ENCODE measurements around the gene DDA1. TPM values are rescaled to one million over a fixed set of nuclear protein-coding genes. Genes with fewer than 3 reads are reported as not detected.
A peak's percentile ranks its signal among the peaks of the same experiment; 100 is the strongest.

DDA1 gene
- 10 to 100 TPM in 1 of 2 donors, 1 to 10 TPM in 1; 9.6 to 18.6 TPM for total RNA-seq

GRCh38 chr19:17309198-17309964, at the start of gene DDA1:
DDA1 (plus strand) TSS chr19:17309563; CDS start chr19:17309655, 92 bp downstream.
- peak within 1 kb of the TSS; percentile 52 to 69 for H3K27ac ChIP-seq
- H3K4me3 ChIP-seq, result peak within 1 kb of the TSS; percentile 77 to 88
- under 1% methylated on average over 46 of the region's 46 CpGs for WGBS
- peak; percentile 71 for TF ChIP-seq POLR2A (IDR thresholded peaks at IDR 0.05)
- TF ChIP-seq CTCF (IDR thresholded peaks at IDR 0.05), result peak in 1 of 4 experiments; percentile 32
- TF ChIP-seq POLR2AphosphoS5 (IDR thresholded peaks at IDR 0.05), result peak; percentile 99
- H3K27me3 ChIP-seq (replicated peaks; ENCODE audit: insufficient read depth), result no peaks in the 10 kb centered on the region
- DNase-seq (ENCODE audit: low spot score), result peak; percentile 100
- no peaks in the 10 kb centered on the region for H3K36me3 ChIP-seq
- H3K4me1 ChIP-seq (replicated peaks), result peaks cover 11% of the 10 kb centered on the region
- no peaks in the 10 kb centered on the region for H3K9me3 ChIP-seq
- intact Hi-C loops (cut with DNase I), result no loop called here

GRCh38 chr19:17259934-17260333, 49.4 kb upstream of the DDA1 start:
- no peaks in the 10 kb centered on the region for H3K4me1 ChIP-seq (replicated peaks)

GRCh38 chr19:17260842-17261325, 48.5 kb upstream of the DDA1 start:
- peak; percentile 67 for DNase-seq (ENCODE audit: low spot score)
- TF ChIP-seq POLR2A (IDR thresholded peaks at IDR 0.05), result no peak
- TF ChIP-seq CTCF (IDR thresholded peaks at IDR 0.05), result peak; percentile 75 to 85 (median 81)
- peak; percentile 61 for TF ChIP-seq POLR2AphosphoS5 (IDR thresholded peaks at IDR 0.05)
- H3K27me3 ChIP-seq (replicated peaks; ENCODE audit: insufficient read depth), result no peaks in the 10 kb centered on the region
- H3K9me3 ChIP-seq, result no peaks in the 10 kb centered on the region
- no peaks in the 10 kb centered on the region for H3K4me1 ChIP-seq (replicated peaks)
- no peak overlapping the region for H3K4me3 ChIP-seq
- intact Hi-C loops (cut with DNase I), result no loop called here
- 14% methylated on average over 15 of the region's 15 CpGs for WGBS
- H3K36me3 ChIP-seq, result no peaks in the 10 kb centered on the region
- H3K27ac ChIP-seq, result no peak overlapping the region

More at GRCh38 chr19:17259934-17260333, 49.4 kb upstream of the DDA1 start:
- intact Hi-C loops (cut with DNase I), result no loop called here
- no peak for DNase-seq (ENCODE audit: low spot score)
- no peaks in the 10 kb centered on the region for H3K27me3 ChIP-seq (replicated peaks; ENCODE audit: insufficient read depth)
- no peak overlapping the region for H3K27ac ChIP-seq
- no peaks in the 10 kb centered on the region for H3K9me3 ChIP-seq
- 33% methylated on average over 1 of the region's 1 CpG for WGBS
- no peaks in the 10 kb centered on the region for H3K36me3 ChIP-seq
- TF ChIP-seq POLR2AphosphoS5 (IDR thresholded peaks at IDR 0.05) (no peak), POLR2A (IDR thresholded peaks at IDR 0.05) (no peak), CTCF (IDR thresholded peaks at IDR 0.05) (no peak)
- H3K4me3 ChIP-seq, result no peak overlapping the region

- Histone ChIP-seq H3K27me3 (replicated peaks; ENCODE audit: insufficient read depth) (no peaks in the 10 kb centered on the region), H3K4me1 (replicated peaks) (no peaks in the 10 kb centered on the region), H3K9me3 (no peaks in the 10 kb centered on the region), H3K4me3 (no peak overlapping the region), H3K36me3 (no peaks in the 10 kb centered on the region), H3K27ac (no peak overlapping the region)
- TF ChIP-seq CTCF (IDR thresholded peaks at IDR 0.05) (no peak), POLR2A (IDR thresholded peaks at IDR 0.05) (no peak), POLR2AphosphoS5 (IDR thresholded peaks at IDR 0.05) (no peak)
- 82% methylated on average over 16 of the region's 16 CpGs for WGBS
- no peak for DNase-seq (ENCODE audit: low spot score)
- intact Hi-C loops (cut with DNase I), result no loop called here
Observed at GRCh38 chr19:17262557-17262956, 46.8 kb upstream of the DDA1 start.
